IPS-18a (cell line): ENCODE results near the gene WNK1.

Experiments used
- H3K27ac ChIP-seq: one replicate; pipeline ENCODE4 v1.5.1; 2013; ENCODE audit warnings: low read length
- H3K27me3 ChIP-seq: one replicate; pipeline ENCODE4 v1.6.1; 2013; ENCODE audit warnings: mild to moderate bottlenecking, low read length; ENCODE audit not compliant: control insufficient read depth, insufficient read depth
- H3K36me3 ChIP-seq: one replicate; pipeline ENCODE4 v1.6.1; 2013; ENCODE audit warnings: low read depth, low read length; ENCODE audit not compliant: control insufficient read depth
- H3K4me1 ChIP-seq: one replicate; pipeline ENCODE4 v1.6.1; 2013; ENCODE audit warnings: low read depth, low read length; ENCODE audit not compliant: control insufficient read depth
- H3K4me3 ChIP-seq: one replicate; pipeline ENCODE4 v1.5.1; 2013; ENCODE audit warnings: low read length
- H3K9ac ChIP-seq: one replicate; pipeline ENCODE4 v1.6.1; 2013; ENCODE audit warnings: mild to moderate bottlenecking, low read length, moderate library complexity
- H3K9me3 ChIP-seq: one replicate; pipeline ENCODE4 v1.6.1; 2013; ENCODE audit warnings: low read depth, low read length; ENCODE audit not compliant: control insufficient read depth

WNK1 gene

DNA sequence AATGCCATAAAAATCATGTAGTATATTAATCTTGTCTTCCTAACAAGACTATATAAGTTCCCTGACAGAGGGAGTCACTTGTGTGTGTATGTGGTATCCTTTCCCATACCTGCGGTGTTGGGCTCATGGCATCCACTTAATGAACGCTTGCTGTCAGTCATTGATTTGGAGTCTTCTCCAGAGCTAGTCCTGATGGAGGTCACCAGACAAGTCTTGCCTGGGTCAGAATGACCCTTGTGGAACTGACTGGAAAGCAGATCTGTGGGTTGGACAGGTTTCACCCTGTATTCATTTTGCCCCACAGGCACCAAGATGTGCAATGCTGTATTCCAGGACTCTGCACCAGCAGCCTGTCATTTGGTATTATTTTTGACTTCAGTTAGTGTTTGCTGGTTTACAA, 27.3 kb upstream of the WNK1 start:
- peaks cover 19% of the 10 kb centered on the region for H3K4me1 ChIP-seq
- H3K27me3 ChIP-seq: no peaks in the 10 kb centered on the region
- H3K9me3 ChIP-seq: no peaks in the 10 kb centered on the region
- no peaks in the 10 kb centered on the region for H3K36me3 ChIP-seq
- H3K4me3 ChIP-seq: no peak overlapping the region
- H3K27ac ChIP-seq: no peak overlapping the region
- H3K9ac ChIP-seq: no peak overlapping the region

DNA sequence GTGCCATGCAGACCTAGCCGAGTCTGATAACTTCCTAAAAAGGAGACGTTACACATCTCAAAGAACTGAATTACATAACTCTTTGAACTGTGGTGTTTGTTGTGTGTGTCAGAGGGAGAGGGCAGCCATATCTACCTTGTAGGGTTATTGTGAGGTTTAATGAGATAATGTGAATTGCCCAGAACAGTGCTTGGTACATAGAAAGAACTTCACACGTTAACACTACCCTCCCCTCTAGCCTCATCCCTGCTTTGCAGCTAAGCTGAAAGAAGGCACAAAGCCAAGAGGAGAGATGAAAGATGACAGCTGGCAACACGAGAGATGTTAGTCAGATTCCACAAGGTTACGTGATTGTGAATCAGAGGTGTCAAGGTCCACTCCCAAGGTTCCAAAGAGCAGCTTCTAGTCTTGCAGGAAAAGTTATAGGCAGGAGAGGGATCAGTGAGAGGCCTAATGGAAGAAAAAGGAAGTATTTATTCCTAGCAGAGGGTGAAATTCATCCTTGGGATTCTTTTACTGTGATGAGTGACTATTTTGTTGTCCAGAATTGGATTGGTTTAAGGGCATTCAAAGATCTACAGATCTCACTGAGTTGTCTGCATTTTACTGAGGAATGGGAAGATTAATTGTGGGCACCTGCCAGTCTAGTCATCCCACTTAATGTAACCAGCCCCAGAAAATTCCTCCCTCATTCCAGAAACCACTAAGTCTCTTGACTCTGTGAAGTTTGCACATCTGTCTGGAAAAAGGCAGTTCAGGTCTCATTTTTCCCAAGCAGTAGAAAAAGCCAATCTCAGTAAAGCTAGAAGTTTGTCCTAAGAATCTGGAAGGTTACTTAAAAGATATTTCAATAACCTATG, 25.9 kb upstream of the WNK1 start:
- Histone ChIP-seq H3K27ac (no peak overlapping the region), H3K9ac (no peak overlapping the region), H3K4me1 (peaks cover 16% of the 10 kb centered on the region), H3K4me3 (no peak overlapping the region), H3K27me3 (no peaks in the 10 kb centered on the region), H3K9me3 (no peaks in the 10 kb centered on the region), H3K36me3 (no peaks in the 10 kb centered on the region)

DNA sequence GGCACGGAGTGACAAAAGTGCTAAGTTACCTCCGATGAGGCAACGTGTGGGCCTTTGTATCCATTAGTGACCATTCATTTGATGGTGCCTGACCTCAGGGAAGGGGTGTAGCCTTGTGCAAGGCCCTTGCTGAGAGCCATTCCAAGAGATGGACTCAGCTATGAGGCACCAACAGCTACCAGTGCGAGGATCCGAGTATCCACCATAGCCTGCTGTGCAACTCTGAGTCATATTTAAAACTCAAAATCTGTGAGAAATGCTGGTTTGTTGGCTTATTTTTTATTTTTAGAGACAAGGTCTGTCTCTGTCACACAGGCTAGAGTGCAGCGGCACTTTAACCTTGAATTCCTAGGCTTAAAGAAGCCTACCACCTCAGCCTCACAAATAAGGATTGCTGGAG, 25.1 kb upstream of the WNK1 start:
- H3K36me3 ChIP-seq: no peaks in the 10 kb centered on the region
- no peak overlapping the region for H3K9ac ChIP-seq
- H3K9me3 ChIP-seq: no peaks in the 10 kb centered on the region
- H3K27me3 ChIP-seq: no peaks in the 10 kb centered on the region
- no peak overlapping the region for H3K4me3 ChIP-seq
- H3K27ac ChIP-seq: no peak overlapping the region
- H3K4me1 ChIP-seq: peaks cover 13% of the 10 kb centered on the region

DNA sequence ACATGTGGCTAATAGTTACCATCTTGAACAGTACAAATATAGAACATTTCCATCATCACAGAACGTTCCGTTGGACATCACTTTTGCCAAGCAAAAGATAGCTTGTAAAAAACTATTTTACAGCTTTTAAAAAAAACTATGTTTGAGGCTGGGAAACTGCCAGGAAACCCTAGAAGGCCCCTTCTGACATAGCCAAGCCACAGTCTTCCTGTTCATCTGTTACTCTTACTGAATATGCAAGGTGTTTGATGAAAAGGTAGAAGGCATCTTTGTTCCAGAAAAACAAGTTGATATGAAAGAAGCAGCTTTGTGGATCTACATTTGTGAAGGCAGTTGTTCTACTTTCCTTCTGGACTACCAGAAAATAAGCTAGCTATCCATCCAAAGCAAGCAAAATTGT, 23.6 kb upstream of the WNK1 start:
- Histone ChIP-seq H3K9ac (no peak overlapping the region), H3K4me3 (no peak overlapping the region), H3K36me3 (no peaks in the 10 kb centered on the region), H3K27ac (no peak overlapping the region), H3K9me3 (no peaks in the 10 kb centered on the region), H3K4me1 (peaks cover 6% of the 10 kb centered on the region), H3K27me3 (no peaks in the 10 kb centered on the region)

DNA sequence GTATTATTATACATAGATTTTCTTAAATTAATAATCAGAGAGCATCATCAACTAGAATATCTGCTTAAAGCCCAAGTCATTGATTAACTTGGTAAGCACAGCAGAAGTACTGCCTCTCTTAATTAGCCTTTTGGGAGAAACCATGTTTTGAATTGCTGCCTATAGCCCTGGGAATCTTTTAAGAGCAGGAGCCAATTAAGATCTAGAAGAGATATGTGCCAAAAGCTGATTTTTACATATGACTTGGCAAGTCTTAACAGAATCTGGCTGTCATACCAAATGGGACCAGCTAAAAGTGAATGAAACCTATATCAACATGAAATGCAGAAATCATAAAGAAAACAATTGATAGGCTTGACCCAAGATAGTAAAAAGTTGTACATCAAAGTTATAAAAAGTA, 23.2 kb upstream of the WNK1 start:
- H3K9me3 ChIP-seq: no peaks in the 10 kb centered on the region
- H3K36me3 ChIP-seq: no peaks in the 10 kb centered on the region
- H3K4me1 ChIP-seq: peaks cover 2% of the 10 kb centered on the region
- H3K4me3 ChIP-seq: no peak overlapping the region
- no peak overlapping the region for H3K9ac ChIP-seq
- H3K27me3 ChIP-seq: no peaks in the 10 kb centered on the region
- no peak overlapping the region for H3K27ac ChIP-seq

DNA sequence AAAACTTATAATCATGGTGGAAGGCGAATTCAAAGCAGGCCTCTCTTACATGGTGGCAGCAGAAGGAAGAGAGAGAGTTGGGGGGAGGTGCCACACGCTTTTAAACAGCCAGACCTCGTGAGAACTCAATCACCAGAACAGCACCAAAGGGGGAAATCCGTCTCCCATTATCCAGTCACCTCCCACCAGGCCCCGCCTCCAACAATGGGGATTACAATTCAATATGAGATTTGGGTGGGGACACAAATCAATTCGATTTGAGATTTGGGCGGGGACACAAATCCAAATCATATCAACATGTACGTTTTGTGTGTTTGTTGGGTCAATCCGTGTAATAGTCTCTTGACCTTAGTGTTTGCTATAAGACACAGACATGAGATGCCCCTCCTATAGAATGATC, 21.8 kb upstream of the WNK1 start:
- no peak overlapping the region for H3K4me3 ChIP-seq
- H3K9ac ChIP-seq: no peak overlapping the region
- no peaks in the 10 kb centered on the region for H3K9me3 ChIP-seq
- H3K4me1 ChIP-seq: no peaks in the 10 kb centered on the region
- no peaks in the 10 kb centered on the region for H3K27me3 ChIP-seq
- H3K36me3 ChIP-seq: no peaks in the 10 kb centered on the region
- H3K27ac ChIP-seq: no peak overlapping the region

DNA sequence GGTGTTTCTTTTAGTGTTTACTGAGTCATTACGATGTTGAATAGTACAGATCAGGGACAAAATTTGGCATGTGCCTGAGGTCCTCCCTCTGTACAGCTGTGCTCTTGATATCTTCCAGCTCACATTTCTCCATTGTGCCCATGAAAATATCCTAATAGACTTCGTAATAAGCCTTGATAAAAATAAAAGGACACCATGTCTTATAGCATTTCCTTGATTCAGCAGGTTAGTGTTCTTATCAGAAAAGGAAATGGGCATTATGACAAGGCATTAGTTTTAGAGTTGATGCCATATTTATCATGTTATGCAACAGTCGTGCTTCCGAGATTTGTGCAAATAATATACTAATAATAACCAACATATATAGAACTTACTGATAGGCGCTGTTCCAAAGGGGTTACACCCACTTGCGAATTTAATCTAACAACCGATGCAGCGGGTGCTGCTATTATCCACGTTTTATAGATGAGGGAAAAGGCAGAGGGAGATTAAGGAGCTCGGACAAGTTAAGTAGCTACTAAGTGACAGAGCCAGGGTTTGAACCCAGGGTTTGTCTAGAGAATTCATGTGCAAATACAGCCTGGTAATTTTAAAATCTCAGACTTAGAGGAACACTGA, 15.1 kb upstream of the WNK1 start:
- no peak overlapping the region for H3K9ac ChIP-seq
- no peaks in the 10 kb centered on the region for H3K9me3 ChIP-seq
- no peak overlapping the region for H3K27ac ChIP-seq
- no peaks in the 10 kb centered on the region for H3K4me1 ChIP-seq
- no peak overlapping the region for H3K4me3 ChIP-seq
- no peaks in the 10 kb centered on the region for H3K36me3 ChIP-seq
- no peaks in the 10 kb centered on the region for H3K27me3 ChIP-seq

DNA sequence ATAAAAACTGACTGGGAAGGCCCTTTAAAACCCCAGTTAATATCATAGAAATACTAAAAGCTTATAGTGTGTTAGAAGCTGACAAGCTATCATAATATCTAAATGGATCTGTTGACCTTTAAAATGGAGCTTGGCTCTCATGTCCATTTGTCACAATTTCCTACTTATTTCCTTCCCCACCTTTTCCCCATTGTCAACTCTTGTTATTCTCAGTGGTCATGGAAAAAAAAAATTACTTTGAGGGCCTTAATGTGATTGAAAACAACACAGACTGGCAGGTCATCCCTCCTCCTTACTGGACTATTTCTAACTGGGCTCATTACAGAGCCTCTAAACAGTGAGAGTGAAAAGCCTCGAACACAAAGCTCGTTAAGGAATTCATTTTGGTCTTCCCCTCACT, 13.7 kb upstream of the WNK1 start:
- Histone ChIP-seq H3K9me3 (no peaks in the 10 kb centered on the region), H3K27ac (no peak overlapping the region), H3K9ac (no peak overlapping the region), H3K27me3 (no peaks in the 10 kb centered on the region), H3K36me3 (no peaks in the 10 kb centered on the region), H3K4me3 (no peak overlapping the region), H3K4me1 (no peaks in the 10 kb centered on the region)

DNA sequence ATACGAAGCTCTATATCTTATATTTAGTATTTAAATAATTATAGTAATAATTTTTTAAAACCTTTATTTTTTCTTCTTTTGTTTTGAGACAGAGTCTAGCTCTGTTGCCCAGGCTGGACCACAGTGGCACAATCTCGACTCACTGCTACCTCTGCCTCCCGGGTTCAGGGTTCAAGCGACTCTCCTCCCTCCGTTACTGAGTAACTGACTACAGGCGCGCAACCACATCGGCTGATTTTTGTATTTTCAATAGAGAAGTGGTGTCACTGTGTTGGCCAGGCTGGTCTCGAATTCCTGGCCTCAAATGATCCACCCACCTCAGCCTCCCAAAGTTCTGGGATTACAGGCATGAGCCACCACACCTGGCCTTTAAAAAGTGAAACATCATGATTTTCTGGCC, 13.0 kb upstream of the WNK1 start:
- Histone ChIP-seq H3K27me3 (no peaks in the 10 kb centered on the region), H3K4me3 (no peak overlapping the region), H3K27ac (no peak overlapping the region), H3K36me3 (no peaks in the 10 kb centered on the region), H3K4me1 (no peaks in the 10 kb centered on the region), H3K9me3 (no peaks in the 10 kb centered on the region), H3K9ac (no peak overlapping the region)

DNA sequence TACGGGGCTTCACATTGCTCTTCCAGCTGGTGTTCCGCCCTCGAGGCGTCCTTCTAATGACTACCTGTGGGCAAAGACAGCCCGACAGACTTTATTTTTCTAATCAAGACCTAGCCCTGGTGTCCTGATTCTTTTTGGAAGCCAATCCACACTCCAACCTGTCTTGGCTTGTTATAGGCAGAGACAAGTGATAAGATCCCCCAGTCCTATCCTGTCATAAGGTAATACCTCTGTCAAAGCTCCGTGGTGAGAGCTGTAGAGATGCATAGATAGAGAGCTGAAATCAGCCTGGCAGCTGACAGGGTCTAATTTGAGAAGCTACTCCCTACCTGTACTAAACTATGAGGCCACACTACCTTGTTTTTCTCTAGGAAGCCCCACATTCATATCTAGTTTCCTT, 11.5 kb upstream of the WNK1 start:
- Histone ChIP-seq H3K36me3 (no peaks in the 10 kb centered on the region), H3K27me3 (no peaks in the 10 kb centered on the region), H3K4me1 (no peaks in the 10 kb centered on the region), H3K9me3 (no peaks in the 10 kb centered on the region), H3K9ac (no peak overlapping the region), H3K27ac (no peak overlapping the region), H3K4me3 (no peak overlapping the region)

DNA sequence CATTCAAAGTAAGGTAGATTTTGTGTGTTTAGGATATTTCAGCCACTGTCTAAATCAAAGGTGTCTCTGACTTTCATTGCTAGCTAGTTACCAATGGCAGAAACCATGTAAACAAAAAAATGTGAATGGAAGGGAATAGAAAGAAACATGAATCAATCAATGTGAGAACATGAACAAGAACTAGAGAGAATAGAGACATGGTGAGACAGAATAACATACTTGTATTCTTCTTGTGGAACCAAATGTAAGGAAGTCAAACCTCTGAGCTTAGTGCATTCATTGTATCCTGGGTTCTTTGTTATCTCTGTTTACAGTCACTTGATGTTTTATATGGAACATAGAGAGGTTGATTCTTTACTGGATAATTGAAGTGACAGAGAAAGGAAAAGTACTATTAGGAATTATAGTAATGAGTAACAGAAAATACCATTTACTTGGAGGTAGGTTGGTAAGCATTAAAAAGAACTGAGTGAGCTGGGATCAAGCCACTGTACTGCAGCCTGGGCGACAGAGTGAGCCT, 2.6 kb upstream of the WNK1 start:
- no peak overlapping the region for H3K9ac ChIP-seq
- no peak overlapping the region for H3K27ac ChIP-seq
- H3K4me3 ChIP-seq: no peak overlapping the region
- H3K4me1 ChIP-seq: peaks cover 13% of the 10 kb centered on the region
- no peaks in the 10 kb centered on the region for H3K9me3 ChIP-seq
- no peaks in the 10 kb centered on the region for H3K36me3 ChIP-seq
- H3K27me3 ChIP-seq: no peaks in the 10 kb centered on the region
